HepG2 (cell line): Measurements from ENCODE around the gene POLA1. TPM values are rescaled to one million over a fixed set of nuclear protein-coding genes. Genes with fewer than 3 reads are reported as not detected.

Experiments used
- ATAC-seq: fragments of 200-7000 bp; cut with Tn5 transposase; 3 replicates; pipeline ENCODE4 v1.9.1; 2020; ENCODE audit warnings: mild to moderate bottlenecking, moderate library complexity
- BruUV-seq: library from RNA; stranded (reverse); fragments of 400-500 nt; replicated peaks from 2 replicates; lab custom pipeline; 2021; lab: Mats Ljungman, UMichigan
- CTCF ChIA-PET: fragments of 300-600 bp; formaldehyde crosslinking; extraction: SDS; loops from one replicate; lab custom pipeline; 2021; ENCODE audit warnings: low total read pairs, inconsistent platforms, low intra/inter-chr PET ratio; lab: Yijun Ruan, JAX
- POLR2A ChIA-PET: fragments of 350-600 bp; sonication (Branson Sonifier 250); formaldehyde crosslinking; loops from one replicate; lab custom pipeline; 2020; ENCODE audit warnings: antibody characterized with exemption, inconsistent platforms; lab: Yijun Ruan, JAX
- DNase-seq: peaks from one replicate; pipeline ENCODE4 v3.0.0-alpha.2; 2015; ENCODE audit warnings: low spot score
- FAIRE-seq: peaks from 3 replicates; lab custom pipeline; 2011; peaks lifted over from hg19 to GRCh38; lab: Jason Lieb, UNC
- H2AFZ ChIP-seq: one replicate; pipeline ENCODE4 v1.6.1; 2011; ENCODE audit warnings: low read length, inconsistent platforms
- H3K27ac ChIP-seq: fragments of 300-600 bp; 3 replicates; pipeline ENCODE4 v1.8.0; 2011; ENCODE audit warnings: mixed run types, mild to moderate bottlenecking, mixed read lengths, low read length, inconsistent platforms; ENCODE audit not compliant: insufficient read depth; ENCODE audit errors: extremely low read length
- H3K27me3 ChIP-seq, 2 experiments: fragments of 200-600 bp in 1 of 2; 2 replicates in 1 of 2; 3 replicates in 1 of 2; pipeline versions ENCODE4 v1.6.0 to v1.8.0; 2011; ENCODE audit warnings: low read length in 2 of 2, mild to moderate bottlenecking in 2 of 2, moderate library complexity in 2 of 2, inconsistent platforms in 1 of 2; ENCODE audit not compliant: insufficient read depth in 2 of 2, control insufficient read depth in 1 of 2
- H3K36me3 ChIP-seq, 2 experiments: fragments of 200-600 bp in 1 of 2; replicated peaks in 1 of 2; 2 replicates in 1 of 2; 3 replicates in 1 of 2; pipeline versions ENCODE4 v1.5.1 to v1.8.0; 2011; ENCODE audit warnings: low read length in 2 of 2, inconsistent platforms in 1 of 2; ENCODE audit not compliant: insufficient read depth in 2 of 2, control insufficient read depth in 1 of 2
- H3K4me1 ChIP-seq: 2 replicates; pipeline ENCODE4 v1.5.1; 2012; ENCODE audit warnings: low read length, inconsistent platforms; ENCODE audit not compliant: insufficient read depth
- H3K4me2 ChIP-seq: 2 replicates; pipeline ENCODE4 v1.6.0; 2011; ENCODE audit warnings: low read depth, low read length, inconsistent platforms
- H3K4me3 ChIP-seq, 3 experiments: fragments of 200-600 bp in 1 of 3; sonication (generic), shearing (Covaris generic) in 1 of 3; replicated peaks in 1 of 3; 2 replicates each; pipeline ENCODE4 v1.5.1; 2011 to 2016; ENCODE audit warnings: low read length in 3 of 3, inconsistent platforms in 2 of 3, low read depth in 2 of 3, mild to moderate bottlenecking in 2 of 3, control low read depth in 1 of 3, mixed read lengths in 1 of 3; ENCODE audit not compliant: insufficient read depth in 1 of 3
- H3K79me2 ChIP-seq: one replicate; pipeline ENCODE4 v1.6.1; 2011; ENCODE audit warnings: low read length, inconsistent platforms; ENCODE audit not compliant: insufficient read depth
- H3K9ac ChIP-seq: 2 replicates; pipeline ENCODE4 v1.6.0; 2011; ENCODE audit warnings: mild to moderate bottlenecking, low read depth, low read length, inconsistent platforms; ENCODE audit not compliant: insufficient read depth
- H3K9me3 ChIP-seq: 2 replicates; pipeline ENCODE4 v1.5.1; 2012; ENCODE audit warnings: mild to moderate bottlenecking, low read length
- H4K20me1 ChIP-seq: 2 replicates; pipeline ENCODE4 v1.6.0; 2011; ENCODE audit warnings: inconsistent platforms, mild to moderate bottlenecking, low read length, moderate library complexity; ENCODE audit not compliant: insufficient read depth
- AGO1 ChIP-seq: fragments of 200-400 bp; formaldehyde crosslinking; IDR thresholded peaks from 2 replicates; pipeline ENCODE4 v1.6.1; 2017; ENCODE audit warnings: mild to moderate bottlenecking, low read depth, low read length, moderate library complexity; ENCODE audit not compliant: poor library complexity, severe bottlenecking
- ARID2 ChIP-seq: sonication (generic); formaldehyde crosslinking; IDR thresholded peaks from 2 replicates; pipeline ENCODE4 v1.8.1; 2022; ENCODE audit warnings: mild to moderate bottlenecking, missing genetic modification reagents, borderline replicate concordance
- ARNT2 ChIP-seq: sonication (generic); formaldehyde crosslinking; IDR thresholded peaks from 2 replicates; pipeline ENCODE4 v1.8.0; 2022; ENCODE audit warnings: mild to moderate bottlenecking, low read depth, missing genetic modification reagents, moderate library complexity
- ASH2L ChIP-seq: fragments of 300-600, 200-600 bp; sonication (generic); IDR thresholded peaks from 2 replicates; pipeline ENCODE4 v1.7.0; 2017; ENCODE audit warnings: low read depth, mild to moderate bottlenecking, moderate library complexity, mixed read lengths, low read length; ENCODE audit not compliant: insufficient read length
- CHD2 ChIP-seq: IDR thresholded peaks from 2 replicates; pipeline ENCODE4 v1.6.1; 2011; ENCODE audit warnings: low read depth, low read length, improper control_type of control experiment
- FOXK1 ChIP-seq: sonication (generic); formaldehyde crosslinking; IDR thresholded peaks from 2 replicates; pipeline ENCODE4 v1.4.0; 2020; ENCODE audit warnings: low read depth, missing genetic modification reagents, borderline replicate concordance
- KMT2A ChIP-seq: sonication (generic); formaldehyde crosslinking; IDR thresholded peaks from 2 replicates; pipeline ENCODE4 v1.4.0; 2020; ENCODE audit warnings: missing genetic modification reagents
- MZF1 ChIP-seq: sonication (generic); formaldehyde crosslinking; IDR thresholded peaks from 2 replicates; pipeline ENCODE4 v1.8.1; 2023; ENCODE audit warnings: mild to moderate bottlenecking, missing genetic modification reagents, borderline replicate concordance
- NFATC3 ChIP-seq: sonication (generic); formaldehyde crosslinking; IDR thresholded peaks from 2 replicates; pipeline ENCODE4 v1.5.1; 2020; ENCODE audit warnings: mild to moderate bottlenecking, missing genetic modification reagents
- POLR2AphosphoS5 ChIP-seq: IDR thresholded peaks from 2 replicates; pipeline ENCODE4 v1.6.1; 2012; ENCODE audit warnings: low read depth, low read length
- RCOR2 ChIP-seq: IDR thresholded peaks from 2 replicates; pipeline ENCODE4 v1.6.1; 2016; ENCODE audit warnings: missing biosample characterization, missing genetic modification reagents
- RFXAP ChIP-seq: sonication (generic); formaldehyde crosslinking; IDR thresholded peaks from 2 replicates; pipeline ENCODE4 v1.4.0; 2020; ENCODE audit warnings: missing genetic modification reagents, borderline replicate concordance
- TAF15 ChIP-seq: fragments of 200-400 bp; formaldehyde crosslinking; IDR thresholded peaks from one replicate; pipeline ENCODE4 v1.6.1; 2018; ENCODE audit warnings: mild to moderate bottlenecking, low read depth, low read length; ENCODE audit not compliant: poor library complexity, severe bottlenecking
- ZEB1 ChIP-seq: IDR thresholded peaks from 2 replicates; pipeline ENCODE4 v1.6.1; 2012; ENCODE audit warnings: mild to moderate bottlenecking, low read depth, inconsistent platforms; ENCODE audit not compliant: insufficient replicate concordance
- ZNF34 ChIP-seq: sonication (generic); formaldehyde crosslinking; IDR thresholded peaks from 2 replicates; pipeline ENCODE4 v1.4.0; 2020; ENCODE audit warnings: mild to moderate bottlenecking, missing genetic modification reagents, borderline replicate concordance
- ZNF382 ChIP-seq: sonication (generic); formaldehyde crosslinking; IDR thresholded peaks from 2 replicates; pipeline ENCODE4 v1.5.0; 2020; ENCODE audit warnings: missing genetic modification reagents, mild to moderate bottlenecking, borderline replicate concordance
- ZNF782 ChIP-seq: sonication (generic); formaldehyde crosslinking; IDR thresholded peaks from 2 replicates; pipeline ENCODE4 v1.4.0; 2020; ENCODE audit warnings: missing genetic modification reagents, mild to moderate bottlenecking, borderline replicate concordance
- WGBS: methylation state at CpG from one replicate; pipeline ENCODE4 v1.1.6; 2017; ENCODE audit warnings: low lambda C conversion rate; 5-methylcytosine and 5-hydroxymethylcytosine counted together
- in situ Hi-C: cut with HindIII; loops from 2 replicates; pipeline ENCODE4 v1.10.0; 2017; ENCODE audit warnings: low pct_unique_long_range_greater_than_20kb; ENCODE audit not compliant: extremely low pct_ligation_motif_present
- intact Hi-C: fragments of 100-400 bp; cut with micrococcal nuclease; formaldehyde crosslinking; loops from one replicate; pipeline ENCODE4 v1.10.0; 2022; ENCODE audit not compliant: unreplicated experiment
- polyA plus RNA-seq, 8 experiments: library from polyadenylated mRNA; depleted of rRNA in 3 of 8; stranded (reverse) in 7 of 8; unstranded in 1 of 8; fragments of >200 nt; fragmentation: Illumina TruSeq in 4 of 8; extraction: Trizol in 4 of 8; gene quantifications; 2 replicates each; pipeline versions ENCODE4 v1.2.1 to v1.2.3, GENCODE V29; 2011 to 2016; ENCODE audit warnings: low read depth in 4 of 8, missing spikeins in 1 of 8, mixed read lengths in 1 of 8; ENCODE audit not compliant: insufficient read depth in 1 of 8
- total RNA-seq, 5 experiments: library from RNA; depleted of rRNA; stranded (reverse); fragments of >200 nt; fragmentation: Illumina TruSeq; extraction: Trizol; gene quantifications; 2 replicates each; pipeline ENCODE4 v1.2.3, GENCODE V29; 2016; ENCODE audit warnings: low read depth in 1 of 5
- TF ChIP-seq, protein P1 (sequence below): sonication (generic); formaldehyde crosslinking; IDR thresholded peaks from 2 replicates; pipeline ENCODE4; 2020; ENCODE audit warnings: missing genetic modification reagents, mild to moderate bottlenecking, borderline replicate concordance
- TF ChIP-seq, protein P2 (sequence below): sonication (generic); formaldehyde crosslinking; IDR thresholded peaks from 2 replicates; pipeline ENCODE4 v1.5.0; 2020; ENCODE audit warnings: missing genetic modification reagents, mild to moderate bottlenecking, borderline replicate concordance

POLA1 gene
- total and polyA plus RNA-seq, 2 of the 13 experiments (the other 11 are each of a cell fraction or from before 2014, with no cell fraction given): 3.3 to 26.5 TPM

DNA sequence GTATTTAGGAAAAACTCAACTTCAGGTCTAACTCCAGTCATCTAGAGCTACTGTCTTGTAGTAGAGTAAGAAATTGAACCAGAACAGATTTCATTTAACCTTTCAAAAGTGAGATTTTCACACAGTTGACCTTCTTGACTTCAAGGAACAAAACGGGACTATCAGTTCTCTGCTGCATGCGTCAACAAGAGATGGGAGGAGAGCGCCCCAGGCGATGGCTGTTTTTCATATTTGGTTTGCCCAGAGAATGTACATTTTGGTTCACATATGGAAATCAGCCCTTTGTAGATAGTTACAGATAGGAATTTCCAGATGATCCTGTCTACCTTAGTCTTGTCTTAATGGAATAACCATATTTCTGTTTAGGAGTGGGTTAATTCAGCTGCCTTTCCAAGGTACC lies 158.1 kb downstream of the POLA1 start:
- ChIA-PET CTCF (no interaction called here), POLR2A (no interaction called here)
- no TSS peak for BruUV-seq
- no CpG with 5 or more reads among the region's 4 CpGs for WGBS
- intact Hi-C loops (no loop called here), in situ Hi-C loops (no loop called here)
- Histone ChIP-seq H3K36me3 (no peaks in the 10 kb centered on the region; a peak in 1 of 5 replicates), H2AFZ (no peak overlapping the region), H3K4me2 (no peak overlapping the region), H3K27ac (no peak overlapping the region), H3K27me3 (no peaks in the 10 kb centered on the region), H3K9me3 (no peaks in the 10 kb centered on the region), H3K79me2 (no peaks in the 10 kb centered on the region), H3K4me3 (no peak overlapping the region), H4K20me1 (no peaks in the 10 kb centered on the region), H3K4me1 (no peaks in the 10 kb centered on the region), H3K9ac (no peak overlapping the region)
- DNase-seq: no peak
- FAIRE-seq: no peak
- TF ChIP-seq MZF1 (CRISPR knock-in tag) (no peak), ARID2 (CRISPR knock-in tag) (no peak), TAF15 (no peak), POLR2AphosphoS5 (no peak), ASH2L (no peak), CHD2 (no peak), NFATC3 (CRISPR knock-in tag) (no peak), ARNT2 (CRISPR knock-in tag) (no peak), KMT2A (CRISPR knock-in tag) (no peak), FOXK1 (no peak), RFXAP (CRISPR knock-in tag) (no peak), ZNF382 (CRISPR knock-in tag) (no peak), ZNF782 (CRISPR knock-in tag) (no peak), ZEB1 (no peak), AGO1 (no peak), ZNF34 (CRISPR knock-in tag) (no peak), RCOR2 (CRISPR knock-in tag) (no peak)
- TF ChIP-seq, protein P1, sequence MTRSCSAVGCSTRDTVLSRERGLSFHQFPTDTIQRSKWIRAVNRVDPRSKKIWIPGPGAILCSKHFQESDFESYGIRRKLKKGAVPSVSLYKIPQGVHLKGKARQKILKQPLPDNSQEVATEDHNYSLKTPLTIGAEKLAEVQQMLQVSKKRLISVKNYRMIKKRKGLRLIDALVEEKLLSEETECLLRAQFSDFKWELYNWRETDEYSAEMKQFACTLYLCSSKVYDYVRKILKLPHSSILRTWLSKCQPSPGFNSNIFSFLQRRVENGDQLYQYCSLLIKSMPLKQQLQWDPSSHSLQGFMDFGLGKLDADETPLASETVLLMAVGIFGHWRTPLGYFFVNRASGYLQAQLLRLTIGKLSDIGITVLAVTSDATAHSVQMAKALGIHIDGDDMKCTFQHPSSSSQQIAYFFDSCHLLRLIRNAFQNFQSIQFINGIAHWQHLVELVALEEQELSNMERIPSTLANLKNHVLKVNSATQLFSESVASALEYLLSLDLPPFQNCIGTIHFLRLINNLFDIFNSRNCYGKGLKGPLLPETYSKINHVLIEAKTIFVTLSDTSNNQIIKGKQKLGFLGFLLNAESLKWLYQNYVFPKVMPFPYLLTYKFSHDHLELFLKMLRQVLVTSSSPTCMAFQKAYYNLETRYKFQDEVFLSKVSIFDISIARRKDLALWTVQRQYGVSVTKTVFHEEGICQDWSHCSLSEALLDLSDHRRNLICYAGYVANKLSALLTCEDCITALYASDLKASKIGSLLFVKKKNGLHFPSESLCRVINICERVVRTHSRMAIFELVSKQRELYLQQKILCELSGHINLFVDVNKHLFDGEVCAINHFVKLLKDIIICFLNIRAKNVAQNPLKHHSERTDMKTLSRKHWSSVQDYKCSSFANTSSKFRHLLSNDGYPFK (CRISPR knock-in tag): no peak
- TF ChIP-seq, protein P2, sequence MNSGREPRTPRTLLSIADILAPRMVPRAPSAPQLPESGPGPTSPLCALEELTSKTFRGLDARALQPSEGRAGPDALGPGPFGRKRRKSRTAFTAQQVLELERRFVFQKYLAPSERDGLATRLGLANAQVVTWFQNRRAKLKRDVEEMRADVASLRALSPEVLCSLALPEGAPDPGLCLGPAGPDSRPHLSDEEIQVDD (CRISPR knock-in tag): no peak
- no peak for ATAC-seq
